Neural crest cell (in vitro differentiated cells): ENCODE measurements around the gene ERFL. TPM values are rescaled to one million over a fixed set of nuclear protein-coding genes. Genes with fewer than 3 reads are reported as not detected.

Experiments
- DNase-seq: peaks from one replicate; pipeline ENCODE4 v3.0.0; 2021; ENCODE audit warnings: low read depth, mixed read lengths, low spot score
- H3K27ac Mint-ChIP-seq: one replicate; pipeline ENCODE4 v1.8.0; 2021; ENCODE audit warnings: mild to moderate bottlenecking, mixed read lengths; ENCODE audit not compliant: unreplicated experiment
- H3K27me3 Mint-ChIP-seq: 2 replicates; pipeline ENCODE4 v1.8.0; 2021; ENCODE audit warnings: low read depth, mild to moderate bottlenecking, mixed read lengths
- H3K36me3 Mint-ChIP-seq: 2 replicates; pipeline ENCODE4 v1.8.0; 2021; ENCODE audit warnings: low read depth, mild to moderate bottlenecking, mixed read lengths
- H3K4me1 Mint-ChIP-seq: 2 replicates; pipeline ENCODE4 v1.8.0; 2021; ENCODE audit warnings: mixed read lengths
- H3K4me3 Mint-ChIP-seq: one replicate; pipeline ENCODE4 v1.8.0; 2021; ENCODE audit warnings: mild to moderate bottlenecking, mixed read lengths
- H3K9me3 Mint-ChIP-seq: 2 replicates; pipeline ENCODE4 v1.8.0; 2021; ENCODE audit warnings: mixed read lengths
- CTCF ChIP-seq: fragments of 200-600 bp; sonication (generic); conservative IDR thresholded peaks from 2 replicates; pipeline ENCODE4 v1.5.0; 2021; ENCODE audit warnings: antibody characterized with exemption, mild to moderate bottlenecking
- total RNA-seq: library from RNA; stranded (reverse); gene quantifications from 2 replicates; pipeline ENCODE4 v1.2.1, GENCODE V29; 2021

Gene ERFL
- total RNA-seq, 1 donor from 2014 or later = 0.12 TPM

DNA sequence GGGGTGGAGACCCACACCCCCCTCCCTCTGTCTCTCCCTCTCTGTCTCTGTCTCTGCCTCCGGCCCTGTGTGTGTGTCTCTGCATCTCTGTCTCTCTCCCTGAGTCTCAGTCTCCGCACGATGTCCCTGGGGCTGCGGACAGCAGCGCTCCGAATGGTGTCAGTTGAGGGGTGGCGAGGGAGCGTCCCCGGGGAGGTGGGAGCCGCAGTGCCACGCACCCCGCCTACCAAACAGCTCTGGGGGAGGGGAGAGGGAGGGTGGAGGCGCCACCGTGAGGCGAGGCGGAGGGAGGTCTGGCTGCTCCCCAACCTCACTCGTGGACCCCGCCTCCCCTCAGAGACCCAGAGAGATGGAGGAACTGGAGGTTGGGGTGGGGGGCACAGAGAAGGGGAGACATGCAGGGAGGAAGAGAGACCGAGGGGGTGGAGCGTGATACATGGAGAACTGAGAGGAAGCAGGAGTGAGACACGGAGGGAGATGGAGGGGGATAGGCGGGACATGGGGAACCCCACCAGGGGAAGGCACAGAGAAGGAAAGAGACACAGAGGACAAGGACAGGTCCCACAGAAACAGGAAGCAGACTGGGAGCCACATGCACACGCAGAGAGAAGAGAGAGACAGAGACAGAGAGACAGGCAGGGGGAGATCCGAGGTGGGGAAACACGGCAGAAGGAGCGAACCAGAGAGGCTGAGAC lies 7.2 kb downstream of the ERFL start:
- no peak for DNase-seq
- H3K4me3 Mint-ChIP-seq = no peak overlapping the region
- H3K9me3 Mint-ChIP-seq = no peaks in the 10 kb centered on the region
- TF ChIP-seq CTCF = no peak
- H3K27ac Mint-ChIP-seq = no peak overlapping the region
- H3K36me3 Mint-ChIP-seq = no peaks in the 10 kb centered on the region
- H3K27me3 Mint-ChIP-seq = peaks cover 22% of the 10 kb centered on the region
- peaks cover 8% of the 10 kb centered on the region for H3K4me1 Mint-ChIP-seq

DNA sequence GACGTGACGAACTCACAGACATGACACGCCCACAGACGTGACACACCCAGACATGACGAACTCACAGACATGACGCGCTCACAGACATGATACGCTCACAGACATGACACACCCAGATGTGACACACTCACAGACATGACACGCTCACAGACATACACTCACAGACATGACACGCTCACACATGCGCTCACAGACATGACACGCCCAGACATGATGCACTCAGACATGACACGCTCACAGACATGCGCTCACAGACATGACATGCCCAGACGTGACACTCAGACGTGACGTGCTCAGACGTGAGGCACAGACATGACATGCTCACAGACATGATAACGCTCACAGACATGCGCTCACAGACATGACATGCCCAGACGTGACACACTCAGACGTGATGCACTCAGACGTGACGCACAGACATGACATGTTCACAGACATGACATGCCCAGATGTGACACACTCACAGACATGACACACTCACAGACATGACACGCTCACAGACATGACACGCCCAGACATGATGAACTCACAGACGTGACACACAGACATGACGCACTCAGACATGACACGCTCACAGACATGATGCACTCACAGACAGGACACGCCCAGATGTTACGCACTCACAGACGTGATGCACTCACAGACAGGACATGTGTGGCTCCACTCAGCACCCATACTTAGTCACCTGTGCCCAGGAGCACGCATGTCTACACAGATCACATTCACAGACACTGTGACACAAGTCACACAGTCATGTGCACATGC lies 8.1 kb downstream of the ERFL start:
- Mint-ChIP-seq H3K9me3 (no peaks in the 10 kb centered on the region), H3K27me3 (peaks cover 22% of the 10 kb centered on the region), H3K4me3 (no peak overlapping the region), H3K36me3 (no peaks in the 10 kb centered on the region), H3K27ac (no peak overlapping the region), H3K4me1 (peaks cover 8% of the 10 kb centered on the region)
- no peak for TF ChIP-seq CTCF
- DNase-seq = no peak

DNA sequence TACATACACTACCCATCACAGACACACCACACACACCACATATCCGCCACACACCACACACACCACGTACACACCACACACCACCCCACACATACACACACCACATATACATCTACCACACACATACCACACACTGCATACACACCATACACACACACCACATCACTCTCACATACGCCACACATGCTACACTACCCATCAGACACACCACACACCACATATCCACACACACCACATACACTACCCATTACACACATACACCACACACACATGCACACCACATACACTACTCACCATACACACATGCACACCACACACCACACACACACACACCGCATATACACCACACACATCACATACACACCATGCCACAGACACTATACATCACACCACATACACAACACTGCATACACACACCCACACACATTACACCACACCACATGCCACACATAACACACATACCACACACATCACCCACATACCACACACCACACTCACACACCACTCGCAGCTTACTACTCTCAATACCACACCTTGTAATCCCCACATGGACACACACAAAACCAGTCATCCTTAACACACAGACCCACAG lies 9.5 kb downstream of the ERFL start:
- Mint-ChIP-seq H3K27me3 (peaks cover 22% of the 10 kb centered on the region), H3K4me1 (peaks cover 8% of the 10 kb centered on the region), H3K4me3 (no peak overlapping the region), H3K9me3 (no peaks in the 10 kb centered on the region), H3K27ac (no peak overlapping the region), H3K36me3 (no peaks in the 10 kb centered on the region)
- DNase-seq = no peak
- TF ChIP-seq CTCF = no peak

DNA sequence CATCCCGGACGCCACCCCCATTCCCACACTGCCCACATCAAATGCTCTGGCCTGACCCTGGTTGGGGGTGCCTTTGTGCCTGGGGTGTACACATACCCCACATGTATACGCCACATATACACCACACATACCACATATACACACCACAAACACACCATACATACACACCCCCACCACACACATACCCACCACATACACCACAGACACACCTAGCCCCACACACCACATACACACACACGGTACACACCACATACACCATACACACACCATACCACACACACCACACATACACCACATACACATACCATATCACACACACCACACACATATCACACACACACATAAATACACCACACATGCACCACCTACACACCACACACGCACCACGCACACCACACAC lies 10.2 kb downstream of the ERFL start:
- H3K27me3 Mint-ChIP-seq = peaks cover 18% of the 10 kb centered on the region
- no peak for TF ChIP-seq CTCF
- no peaks in the 10 kb centered on the region for H3K36me3 Mint-ChIP-seq
- no peak overlapping the region for H3K4me3 Mint-ChIP-seq
- no peak for DNase-seq
- H3K4me1 Mint-ChIP-seq = peaks cover 4% of the 10 kb centered on the region
- no peaks in the 10 kb centered on the region for H3K9me3 Mint-ChIP-seq
- H3K27ac Mint-ChIP-seq = no peak overlapping the region

DNA sequence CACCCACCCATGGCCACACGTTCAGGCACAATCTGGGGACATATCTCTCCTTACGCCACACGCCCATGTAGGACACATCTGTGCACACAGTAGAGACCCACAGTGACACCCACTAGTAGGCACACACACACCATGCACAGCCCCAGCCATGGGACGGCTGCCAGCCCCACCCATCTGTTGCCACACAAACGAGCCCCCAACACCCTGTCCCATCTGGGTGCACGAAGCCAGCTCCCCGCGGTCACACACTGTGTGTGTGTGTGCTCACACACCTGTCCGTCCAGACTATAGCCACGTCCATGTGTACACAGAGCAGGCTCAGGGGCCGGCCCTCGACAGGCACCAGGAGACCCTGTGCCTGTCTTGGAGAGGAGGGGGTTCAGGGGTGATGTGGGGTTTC lies 10.6 kb downstream of the ERFL start:
- peaks cover 16% of the 10 kb centered on the region for H3K27me3 Mint-ChIP-seq
- no peaks in the 10 kb centered on the region for H3K9me3 Mint-ChIP-seq
- H3K27ac Mint-ChIP-seq = no peak overlapping the region
- H3K4me1 Mint-ChIP-seq = peaks cover 3% of the 10 kb centered on the region
- DNase-seq = no peak
- H3K4me3 Mint-ChIP-seq = no peak overlapping the region
- H3K36me3 Mint-ChIP-seq = no peaks in the 10 kb centered on the region
- TF ChIP-seq CTCF = no peak
